Measurements from ENCODE around the gene ATF4. TPM values are rescaled to one million over a fixed set of nuclear protein-coding genes. Genes with fewer than 3 reads are reported as not detected.

Gene ATF4
- total RNA-seq, 1 donor from 2014 or later, result 193 TPM

DNA sequence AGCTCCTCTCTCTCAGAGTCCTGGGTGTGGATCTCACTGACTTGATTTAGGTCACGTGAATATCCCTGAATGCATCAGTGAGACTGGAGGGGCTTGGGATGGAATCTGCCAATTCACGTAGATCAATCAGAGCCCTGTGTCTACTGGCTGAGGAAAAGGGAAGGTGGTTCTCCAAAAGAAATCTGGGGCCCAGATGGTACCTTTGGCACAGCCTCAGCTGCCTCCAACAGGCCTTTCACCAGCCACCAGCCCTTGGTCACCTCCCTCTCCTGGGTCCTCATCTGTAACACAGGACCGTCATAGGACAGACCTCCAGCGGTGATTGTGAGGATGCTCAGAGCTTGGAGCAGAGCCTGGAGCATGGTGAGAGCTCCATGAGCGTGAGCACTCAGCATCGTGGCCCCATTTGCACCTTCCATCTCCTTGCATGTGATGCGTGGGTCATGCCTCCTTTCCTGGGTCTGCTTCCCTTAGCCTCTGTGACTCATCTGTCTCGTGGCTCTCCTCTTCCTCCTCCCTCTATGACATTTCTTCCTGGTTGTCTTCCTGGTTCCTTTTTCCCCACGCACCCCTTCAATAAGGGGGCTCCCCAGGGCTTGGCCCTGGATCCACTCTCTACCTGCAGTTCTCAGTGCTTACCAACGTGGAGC is 25.8 kb upstream of the ATF4 start:
- Histone ChIP-seq H3K4me3 (no peak overlapping the region), H3K4me1 (peaks cover 50% of the 10 kb centered on the region), H3K9me3 (replicated peaks) (no peaks in the 10 kb centered on the region), H3K27me3 (ENCODE audit: low read depth) (no peaks in the 10 kb centered on the region), H3K36me3 (no peaks in the 10 kb centered on the region), H3K27ac (replicated peaks) (no peak overlapping the region)
- TF ChIP-seq, protein P1, sequence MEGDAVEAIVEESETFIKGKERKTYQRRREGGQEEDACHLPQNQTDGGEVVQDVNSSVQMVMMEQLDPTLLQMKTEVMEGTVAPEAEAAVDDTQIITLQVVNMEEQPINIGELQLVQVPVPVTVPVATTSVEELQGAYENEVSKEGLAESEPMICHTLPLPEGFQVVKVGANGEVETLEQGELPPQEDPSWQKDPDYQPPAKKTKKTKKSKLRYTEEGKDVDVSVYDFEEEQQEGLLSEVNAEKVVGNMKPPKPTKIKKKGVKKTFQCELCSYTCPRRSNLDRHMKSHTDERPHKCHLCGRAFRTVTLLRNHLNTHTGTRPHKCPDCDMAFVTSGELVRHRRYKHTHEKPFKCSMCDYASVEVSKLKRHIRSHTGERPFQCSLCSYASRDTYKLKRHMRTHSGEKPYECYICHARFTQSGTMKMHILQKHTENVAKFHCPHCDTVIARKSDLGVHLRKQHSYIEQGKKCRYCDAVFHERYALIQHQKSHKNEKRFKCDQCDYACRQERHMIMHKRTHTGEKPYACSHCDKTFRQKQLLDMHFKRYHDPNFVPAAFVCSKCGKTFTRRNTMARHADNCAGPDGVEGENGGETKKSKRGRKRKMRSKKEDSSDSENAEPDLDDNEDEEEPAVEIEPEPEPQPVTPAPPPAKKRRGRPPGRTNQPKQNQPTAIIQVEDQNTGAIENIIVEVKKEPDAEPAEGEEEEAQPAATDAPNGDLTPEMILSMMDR (IDR thresholded peaks at IDR 0.05; ENCODE audit: borderline replicate concordance), result no peak
- intact Hi-C loops (cut with micrococcal nuclease), result no loop called here
- no peak for DNase-seq

DNA sequence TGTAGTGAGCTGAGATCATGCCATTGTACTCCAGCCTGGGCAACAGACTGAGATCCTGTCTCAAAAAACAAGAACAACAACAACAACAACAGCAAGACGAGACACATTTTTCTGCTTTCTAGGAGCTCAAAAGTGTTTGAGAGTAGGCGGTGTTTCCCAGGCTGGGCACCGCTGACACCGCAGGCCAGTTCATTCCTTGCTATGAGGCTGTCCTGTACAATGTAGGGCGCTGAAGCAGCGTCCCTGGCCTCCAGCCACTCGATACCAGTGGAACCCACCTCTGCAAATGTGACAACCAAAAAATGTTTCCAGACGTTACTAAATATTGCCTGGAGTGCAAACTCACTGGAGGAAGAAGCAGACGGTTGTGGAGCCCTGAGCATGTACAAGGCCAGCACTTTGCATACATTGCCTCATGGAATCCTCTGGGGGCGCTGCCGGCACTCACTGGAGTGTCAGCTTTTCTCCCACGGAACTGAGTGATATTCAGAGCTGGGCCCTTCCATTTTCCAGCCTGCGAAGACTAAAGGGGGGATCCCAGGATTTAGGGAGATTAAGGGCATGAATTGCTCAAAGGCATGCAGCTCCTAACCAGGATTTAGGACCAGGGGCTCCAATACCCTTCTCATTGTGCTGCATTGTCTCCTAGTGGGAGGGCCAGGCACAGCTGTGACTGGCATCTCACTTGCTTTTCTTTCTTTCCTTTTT is 24.1 kb upstream of the ATF4 start:
- no peaks in the 10 kb centered on the region for H3K27me3 ChIP-seq (ENCODE audit: low read depth)
- TF ChIP-seq, protein P1 (IDR thresholded peaks at IDR 0.05; ENCODE audit: borderline replicate concordance), result peak; percentile 90
- peak; percentile 77 for DNase-seq
- H3K4me1 ChIP-seq, result peaks cover 59% of the 10 kb centered on the region
- peak overlapping the region; percentile 68 for H3K27ac ChIP-seq (replicated peaks)
- H3K4me3 ChIP-seq, result no peak overlapping the region
- no peaks in the 10 kb centered on the region for H3K9me3 ChIP-seq (replicated peaks)
- H3K36me3 ChIP-seq, result no peaks in the 10 kb centered on the region
- intact Hi-C loops (cut with micrococcal nuclease), result no loop called here

DNA sequence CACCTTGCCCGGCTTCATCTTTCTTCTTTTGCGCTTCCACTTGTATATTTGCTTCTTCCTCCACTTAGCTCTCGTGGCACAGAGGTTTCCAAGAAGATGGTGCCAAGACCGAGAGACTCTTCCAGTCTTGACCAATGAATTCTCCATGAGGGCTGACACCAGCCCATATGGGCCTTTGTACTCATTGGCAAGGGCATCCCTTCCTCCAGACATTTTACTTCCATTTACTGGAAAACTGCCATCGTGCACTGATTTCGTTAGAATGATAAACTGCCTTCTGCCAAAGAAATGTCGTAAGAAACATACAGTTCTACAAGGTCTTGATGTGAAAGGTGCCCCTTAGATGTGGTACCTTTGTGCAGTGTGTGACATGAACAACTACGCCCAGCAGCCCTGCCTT is 22.9 kb upstream of the ATF4 start:
- H3K4me3 ChIP-seq, result no peak overlapping the region
- DNase-seq, result no peak
- TF ChIP-seq, protein P1 (IDR thresholded peaks at IDR 0.05; ENCODE audit: borderline replicate concordance), result no peak
- no peaks in the 10 kb centered on the region for H3K27me3 ChIP-seq (ENCODE audit: low read depth)
- no peaks in the 10 kb centered on the region for H3K36me3 ChIP-seq
- H3K9me3 ChIP-seq (replicated peaks), result no peaks in the 10 kb centered on the region
- peak overlapping the region; percentile 68 for H3K27ac ChIP-seq (replicated peaks)
- intact Hi-C loops (cut with micrococcal nuclease), result no loop called here
- peaks cover 69% of the 10 kb centered on the region for H3K4me1 ChIP-seq

DNA sequence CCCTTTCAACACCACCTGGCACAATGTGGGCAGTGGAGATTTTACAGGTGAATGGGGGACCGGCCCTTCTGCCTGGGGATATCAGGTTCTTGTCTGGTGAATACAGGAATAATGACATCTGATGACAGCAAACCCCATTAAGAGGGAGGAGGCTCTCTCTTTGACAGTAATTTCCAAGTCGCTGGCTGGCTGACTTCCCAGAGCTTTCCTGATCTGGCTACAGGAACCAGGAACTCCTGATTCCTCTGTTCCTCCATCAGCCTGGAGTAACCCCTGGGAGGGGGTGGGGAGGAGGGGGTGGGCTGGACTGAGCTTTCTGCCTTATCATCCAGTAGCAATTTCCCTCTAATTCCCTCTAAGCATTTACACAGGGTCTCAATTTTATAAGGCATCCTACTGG is 22.0 kb upstream of the ATF4 start:
- no peaks in the 10 kb centered on the region for H3K27me3 ChIP-seq (ENCODE audit: low read depth)
- peak; percentile 70 for DNase-seq
- no peaks in the 10 kb centered on the region for H3K9me3 ChIP-seq (replicated peaks)
- TF ChIP-seq, protein P1 (IDR thresholded peaks at IDR 0.05; ENCODE audit: borderline replicate concordance), result no peak
- H3K4me3 ChIP-seq, result no peak overlapping the region
- H3K27ac ChIP-seq (replicated peaks), result peak overlapping the region; percentile 68
- H3K4me1 ChIP-seq, result peaks cover 78% of the 10 kb centered on the region
- no peaks in the 10 kb centered on the region for H3K36me3 ChIP-seq
- intact Hi-C loops (cut with micrococcal nuclease), result no loop called here

DNA sequence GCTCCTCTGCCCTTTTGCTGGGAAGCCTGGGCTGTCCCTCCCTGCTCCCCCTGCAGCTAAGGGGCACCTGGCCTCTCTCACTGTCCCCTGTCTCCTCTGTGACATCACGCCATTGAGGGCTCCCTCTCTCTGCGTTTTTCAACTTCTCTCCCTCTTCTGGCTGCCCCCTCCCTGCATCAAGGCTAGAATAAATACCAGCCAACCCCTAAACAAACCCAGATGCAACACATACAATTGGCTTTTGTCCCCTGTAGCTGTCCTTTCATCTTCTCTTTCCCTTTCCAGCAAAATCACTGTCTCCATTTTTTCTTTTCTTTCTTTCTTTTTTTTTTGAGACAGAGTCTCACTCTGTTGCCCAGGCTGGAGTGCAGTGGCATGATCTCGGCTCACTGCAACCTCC is 21.6 kb upstream of the ATF4 start:
- TF ChIP-seq, protein P1 (IDR thresholded peaks at IDR 0.05; ENCODE audit: borderline replicate concordance), result no peak
- Histone ChIP-seq H3K27ac (replicated peaks) (peak overlapping the region; percentile 68), H3K36me3 (no peaks in the 10 kb centered on the region), H3K4me1 (peaks cover 83% of the 10 kb centered on the region), H3K4me3 (no peak overlapping the region), H3K27me3 (ENCODE audit: low read depth) (no peaks in the 10 kb centered on the region), H3K9me3 (replicated peaks) (no peaks in the 10 kb centered on the region)
- intact Hi-C loops (cut with micrococcal nuclease), result no loop called here
- no peak for DNase-seq

Measured in left ventricle myocardium inferior (tissue), 1 donor.